ENCODE data around the gene FUBP3. TPM values are rescaled to one million over a fixed set of nuclear protein-coding genes. Genes with fewer than 3 reads are reported as not detected.

The FUBP3 gene
- polyA plus RNA-seq, 3 donors = 9.5 to 17.3 (median 16.3) TPM

DNA sequence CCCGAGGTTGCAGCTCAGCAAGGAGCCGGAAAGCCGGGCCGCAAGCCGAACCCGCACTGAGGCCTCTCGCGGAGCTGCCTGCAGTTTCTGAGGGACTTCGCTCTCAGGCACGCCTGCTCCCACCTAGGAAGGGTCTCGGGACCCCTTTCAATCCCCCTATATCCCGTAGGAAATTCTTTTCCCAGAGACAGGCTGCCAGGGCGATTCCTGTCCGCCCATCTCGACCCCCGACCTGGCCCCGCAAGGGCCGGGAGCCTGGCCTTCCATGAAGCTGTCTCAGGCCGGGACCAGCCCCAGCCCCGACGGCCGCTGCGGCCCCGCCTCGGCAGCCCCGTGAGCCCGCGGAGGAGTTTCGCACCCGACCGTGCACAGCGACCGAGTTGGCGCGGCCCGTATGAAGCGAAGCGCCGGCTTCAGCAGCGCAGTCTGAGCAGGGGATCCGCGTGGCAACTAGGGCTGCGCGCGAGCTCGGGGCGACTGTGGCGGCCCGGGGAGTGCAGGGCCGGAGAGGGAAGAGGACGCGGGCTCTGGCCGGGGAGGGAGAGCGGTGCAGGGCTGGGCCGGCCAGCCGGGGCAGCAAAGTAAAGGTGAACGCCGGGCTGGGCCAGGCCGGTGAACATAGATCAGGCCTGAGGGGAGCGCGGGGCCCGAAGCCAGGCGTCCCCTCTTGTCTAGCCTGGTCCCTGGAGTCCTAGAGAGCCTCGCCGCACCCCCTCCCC, 84.0 kb downstream of the FUBP3 start:
- Histone ChIP-seq H3K79me2 (ENCODE audit: insufficient read depth, low read length) (no peaks in the 10 kb centered on the region), H3K27ac (ENCODE audit: low read depth in 1 of 2, low read length in 2 of 2) (no peak overlapping the region), H3K36me3 (replicated peaks in 1 of 2; ENCODE audit: control insufficient read depth in 1 of 2, insufficient read depth in 2 of 2, low read length in 2 of 2) (no peaks in the 10 kb centered on the region), H4K20me1 (ENCODE audit: insufficient read depth, low read length) (no peaks in the 10 kb centered on the region), H3K27me3 (ENCODE audit: control insufficient read depth in 2 of 2, insufficient read depth in 2 of 2, low read length in 2 of 2) (peaks cover 68 to 95% of the 10 kb centered on the region in 2 donors), H3K4me2 (replicated peaks; ENCODE audit: extremely low read depth, low read length, poor library complexity, severe bottlenecking) (no peak overlapping the region), H3K4me3 (replicated peaks in 1 of 3; ENCODE audit: low read depth in 2 of 3, low read length in 3 of 3) (no peak overlapping the region), H3K9me3 (replicated peaks in 1 of 2; ENCODE audit: control insufficient read depth in 1 of 2, insufficient read depth in 1 of 2, low read length in 2 of 2) (peaks cover 0 to 20% of the 10 kb centered on the region in 2 donors), H3K4me1 (ENCODE audit: control insufficient read depth in 1 of 2, insufficient read depth in 2 of 2, low read length in 2 of 2) (peaks cover 3 to 5% of the 10 kb centered on the region in 2 donors), H2AFZ (ENCODE audit: insufficient read depth, low read depth, low read length, poor library complexity, severe bottlenecking) (no peak overlapping the region), H3K9ac (ENCODE audit: insufficient read depth, low read length, poor library complexity, severe bottlenecking) (no peak overlapping the region)
- WGBS (ENCODE audit: insufficient coverage) = 2% methylated on average over 57 of the region's 65 CpGs
- no peak for DNase-seq
- peaks cover 9% of the 10 kb centered on the region for H3K4me1 Mint-ChIP-seq
- no peak for TF ChIP-seq CTCF (IDR thresholded peaks at IDR 0.05)
- intact Hi-C loops (cut with micrococcal nuclease) = no loop called here
- H3K9me3 Mint-ChIP-seq = peaks cover 0 to 26% (median 6%) of the 10 kb centered on the region in 7 donors
- no peak overlapping the region for H3K27ac Mint-ChIP-seq
- H3K27me3 Mint-ChIP-seq (ENCODE audit: low read depth in 3 of 3) = peaks cover 88 to 98% (median 91%) of the 10 kb centered on the region in 3 donors
- H3K4me3 Mint-ChIP-seq = peak overlapping the region in 1 of 2 donors; percentile 80
- H3K36me3 Mint-ChIP-seq = peaks cover 2 to 4% of the 10 kb centered on the region in 2 donors

DNA sequence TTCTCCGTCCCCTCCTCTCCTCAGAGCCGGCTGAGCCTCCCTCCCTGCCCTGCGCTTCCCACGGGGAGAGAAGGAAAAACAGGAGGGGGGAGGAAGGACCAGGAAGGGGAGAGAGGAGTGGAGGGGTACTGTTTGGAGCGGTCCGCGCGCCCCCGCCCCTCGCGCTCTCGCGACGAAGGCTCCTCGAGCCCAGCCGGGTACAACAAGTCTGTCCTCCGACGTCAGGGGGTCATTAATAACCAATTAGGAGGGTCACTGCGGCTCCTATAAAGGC, 84.5 kb downstream of the FUBP3 start:
- H3K4me3 Mint-ChIP-seq = peak overlapping the region in 1 of 2 donors; percentile 63
- H3K27me3 Mint-ChIP-seq (ENCODE audit: low read depth in 3 of 3) = peaks cover 87 to 98% (median 90%) of the 10 kb centered on the region in 3 donors
- no peaks in the 10 kb centered on the region for H3K36me3 ChIP-seq (replicated peaks in 1 of 2; ENCODE audit: control insufficient read depth in 1 of 2, insufficient read depth in 2 of 2, low read length in 2 of 2)
- peaks cover 3 to 5% of the 10 kb centered on the region in 2 donors for H3K4me1 ChIP-seq (ENCODE audit: control insufficient read depth in 1 of 2, insufficient read depth in 2 of 2, low read length in 2 of 2)
- DNase-seq = no peak
- WGBS (ENCODE audit: insufficient coverage) = 2% methylated on average over 15 of the region's 19 CpGs
- no peak overlapping the region for H3K9ac ChIP-seq (ENCODE audit: insufficient read depth, low read length, poor library complexity, severe bottlenecking)
- no peak overlapping the region for H3K27ac Mint-ChIP-seq
- H2AFZ ChIP-seq (ENCODE audit: insufficient read depth, low read depth, low read length, poor library complexity, severe bottlenecking) = no peak overlapping the region
- H3K9me3 Mint-ChIP-seq = peaks cover 0 to 26% (median 4%) of the 10 kb centered on the region in 7 donors
- no peak for TF ChIP-seq CTCF (IDR thresholded peaks at IDR 0.05)
- H3K4me1 Mint-ChIP-seq = peaks cover 9% of the 10 kb centered on the region
- peaks cover 2 to 4% of the 10 kb centered on the region in 2 donors for H3K36me3 Mint-ChIP-seq
- no peak overlapping the region for H3K4me2 ChIP-seq (replicated peaks; ENCODE audit: extremely low read depth, low read length, poor library complexity, severe bottlenecking)
- H3K9me3 ChIP-seq (replicated peaks in 1 of 2; ENCODE audit: control insufficient read depth in 1 of 2, insufficient read depth in 1 of 2, low read length in 2 of 2) = peaks cover 0 to 17% of the 10 kb centered on the region in 2 donors
- H3K27me3 ChIP-seq (ENCODE audit: control insufficient read depth in 2 of 2, insufficient read depth in 2 of 2, low read length in 2 of 2) = peaks cover 63 to 94% of the 10 kb centered on the region in 2 donors
- intact Hi-C loops (cut with micrococcal nuclease) = no loop called here
- H4K20me1 ChIP-seq (ENCODE audit: insufficient read depth, low read length) = no peaks in the 10 kb centered on the region
- no peaks in the 10 kb centered on the region for H3K79me2 ChIP-seq (ENCODE audit: insufficient read depth, low read length)
- no peak overlapping the region for H3K27ac ChIP-seq (ENCODE audit: low read depth in 1 of 2, low read length in 2 of 2)
- no peak overlapping the region for H3K4me3 ChIP-seq (replicated peaks in 1 of 3; ENCODE audit: low read depth in 2 of 3, low read length in 3 of 3)
